HG03442 (cell line): ENCODE results near the gene TMCO1.
"Not testable (repeated sequence)": the region's sequence is repeated elsewhere in the genome, so short reads cannot be mapped to it uniquely, and the experiment has no call there.

Experiments
- ATAC-seq: cut with Tn5 transposase; IDR thresholded peaks from one replicate; pipeline ENCODE4 v1.9.1; 2021; ENCODE audit warnings: mild to moderate bottlenecking, moderate library complexity; ENCODE audit not compliant: unreplicated experiment

The TMCO1 gene

DNA sequence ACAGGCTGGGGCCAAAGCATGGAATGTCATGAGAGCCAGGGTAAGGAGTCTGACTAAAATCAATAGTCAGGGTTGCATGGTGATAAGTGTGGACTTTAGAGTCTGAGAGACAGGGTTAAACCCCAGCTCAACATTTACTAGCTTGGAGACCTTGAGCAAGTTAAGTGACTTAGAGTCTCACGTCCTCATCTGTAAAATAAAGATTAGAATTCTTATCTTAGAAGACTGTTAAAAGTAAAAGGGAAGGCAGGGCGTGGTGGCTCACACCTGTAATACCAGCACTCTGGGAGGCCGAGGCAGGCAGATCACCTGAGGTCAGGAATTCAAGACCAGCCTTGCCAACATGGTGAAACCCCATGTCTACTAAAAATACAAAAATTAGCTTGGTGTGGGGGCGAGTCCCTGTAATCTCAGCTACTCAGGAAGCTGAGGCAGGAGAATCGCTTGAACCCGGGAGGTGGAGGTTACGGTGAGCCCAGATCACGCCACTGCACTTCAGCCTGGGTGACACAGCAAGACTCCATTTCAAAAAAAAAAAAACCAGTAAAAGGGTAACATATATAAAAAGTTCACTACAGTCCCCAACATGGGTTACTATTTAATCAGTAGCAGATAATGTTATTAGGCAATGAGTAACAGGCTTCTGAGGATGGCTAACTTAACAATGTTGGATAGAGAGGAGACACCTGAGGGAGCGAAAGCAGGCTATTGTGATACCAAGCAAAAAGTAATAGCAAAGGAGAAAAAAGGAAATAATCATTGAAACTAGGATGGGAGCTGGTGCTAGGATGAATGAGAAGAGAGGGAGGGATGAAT is 20.8 kb downstream of the TMCO1 start:
- ATAC-seq: no peak

DNA sequence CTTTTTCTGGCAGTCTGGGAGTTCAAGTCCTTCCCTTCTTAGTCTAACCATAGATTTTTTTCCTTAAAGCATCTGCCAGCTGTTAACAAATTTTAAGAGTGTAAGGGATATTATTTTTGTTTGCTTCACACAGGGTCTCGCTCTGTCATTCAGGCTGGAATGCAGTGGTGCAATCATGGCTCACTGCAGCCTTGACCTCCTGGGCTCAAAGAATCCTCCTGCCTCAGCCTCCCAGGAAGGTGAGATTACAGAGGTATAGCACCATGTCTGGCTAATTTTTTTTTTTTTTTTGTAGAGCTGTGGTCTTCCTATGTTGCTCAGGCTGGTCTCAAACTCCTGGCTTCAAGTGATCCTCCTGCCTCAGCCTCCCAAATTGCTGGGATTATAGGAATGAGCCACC is 23.8 kb downstream of the TMCO1 start:
- not testable (repeated sequence) for ATAC-seq

DNA sequence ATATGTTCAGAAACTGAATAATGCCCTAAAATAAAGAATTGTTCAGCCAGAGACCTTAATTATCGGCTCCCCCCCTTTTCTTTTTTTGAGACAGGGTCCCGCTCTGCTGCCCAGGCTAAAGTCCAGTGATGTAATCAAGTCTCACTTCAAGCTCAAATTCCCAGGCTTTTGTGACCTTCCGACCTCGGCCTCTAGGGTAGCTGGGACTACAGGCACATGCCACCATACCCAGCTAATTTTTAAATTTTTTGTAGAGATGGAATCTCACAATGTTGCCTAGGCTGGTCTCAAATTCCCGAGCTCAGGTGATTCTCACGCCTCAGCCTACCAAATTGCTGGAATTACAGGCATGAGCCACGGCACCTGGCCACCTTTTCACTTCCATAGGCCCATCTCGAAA is 26.5 kb downstream of the TMCO1 start:
- no peak for ATAC-seq

DNA sequence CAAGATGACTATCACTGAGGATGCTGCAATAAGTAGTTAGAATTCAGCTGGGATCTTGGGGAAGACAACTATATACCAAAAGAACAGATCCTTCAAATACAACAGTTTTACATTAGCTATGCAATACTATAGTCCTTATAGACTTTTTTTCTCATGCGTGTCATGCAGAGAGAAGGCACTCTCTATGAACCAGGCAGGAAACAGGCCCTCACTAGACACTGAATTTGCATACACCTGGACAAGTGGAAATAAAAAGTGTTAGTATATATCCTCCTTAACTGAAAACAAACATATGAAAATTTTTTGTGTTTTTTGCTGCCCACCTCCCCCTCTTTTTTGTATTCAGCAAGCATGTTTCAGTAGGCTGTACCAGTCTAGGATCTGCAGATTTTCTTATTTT is 29.9 kb downstream of the TMCO1 start:
- peak; percentile 91 for ATAC-seq

DNA sequence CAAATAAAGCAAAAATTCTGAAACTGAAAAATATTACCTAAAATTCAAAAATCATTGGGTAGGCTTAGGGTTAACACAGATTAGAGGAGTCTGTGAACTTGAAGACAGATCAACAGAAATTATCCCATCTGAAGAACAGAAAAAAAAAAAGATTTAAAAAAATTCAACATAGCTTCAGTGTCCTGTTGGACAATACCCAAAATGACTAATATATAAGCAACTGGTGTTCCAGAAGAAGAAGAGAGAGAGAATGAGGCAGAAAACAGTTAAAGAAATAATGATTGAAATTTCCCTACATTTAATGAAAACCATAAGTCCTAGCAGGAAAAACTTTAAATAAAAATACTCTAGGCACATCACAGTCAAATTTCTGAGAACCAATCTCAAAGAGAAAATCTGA is 31.5 kb downstream of the TMCO1 start:
- no peak for ATAC-seq

DNA sequence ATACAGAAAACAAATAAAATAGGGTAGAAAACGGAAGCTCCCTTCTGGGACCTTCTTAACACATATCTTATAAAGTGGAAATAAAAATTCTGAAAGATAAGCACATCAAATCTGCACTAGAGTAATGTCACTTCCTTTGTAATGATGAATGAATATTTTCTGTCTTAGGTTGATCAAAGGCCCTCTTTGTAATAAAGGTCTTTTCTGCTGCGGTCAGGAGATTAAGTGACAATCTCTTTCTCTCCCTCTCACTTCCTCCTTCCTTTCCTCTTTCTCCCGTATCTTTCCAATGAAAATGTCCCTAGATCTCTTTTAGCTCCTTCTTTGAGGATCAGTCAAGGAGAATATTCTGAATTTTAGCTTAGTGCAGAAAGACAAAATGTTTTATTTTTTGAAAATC is 33.8 kb downstream of the TMCO1 start:
- ATAC-seq: no peak

DNA sequence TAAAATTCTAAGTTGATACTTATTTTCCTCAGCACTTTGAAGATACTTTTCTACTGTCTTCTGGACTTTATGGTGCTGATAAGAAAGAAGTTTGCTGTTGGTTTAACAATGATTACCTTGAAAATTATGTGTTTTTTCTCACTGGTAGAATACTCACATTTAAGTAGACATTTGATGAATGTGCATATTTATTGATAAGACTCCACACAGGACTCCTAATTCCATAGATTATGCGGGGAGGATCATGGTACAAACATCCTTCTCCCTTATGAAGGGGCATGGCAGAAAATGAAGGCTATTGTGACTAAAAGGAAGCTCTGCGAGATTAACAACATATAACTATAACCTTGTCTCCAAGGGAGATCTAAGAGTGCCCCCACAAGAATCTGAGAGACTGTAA is 41.8 kb downstream of the TMCO1 start:
- ATAC-seq: no peak

DNA sequence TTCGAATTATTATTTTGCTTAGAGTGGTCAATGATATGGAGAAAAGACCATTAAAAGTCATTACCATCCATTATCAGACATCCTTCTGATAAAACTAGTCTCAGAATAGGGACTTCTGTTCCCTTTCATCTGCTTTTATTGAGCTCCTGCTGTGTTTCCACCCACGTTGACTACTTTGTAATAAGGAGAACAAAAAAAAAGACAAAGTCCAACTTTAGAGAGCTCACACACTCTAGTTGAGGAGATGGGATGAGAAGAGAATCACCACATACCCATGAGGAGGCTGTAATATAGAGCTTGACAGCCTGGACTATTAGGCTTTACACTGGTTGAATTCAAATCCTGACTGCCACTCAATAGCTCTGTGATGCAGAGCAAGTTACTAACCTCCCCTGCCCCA is 42.5 kb downstream of the TMCO1 start:
- ATAC-seq: no peak

DNA sequence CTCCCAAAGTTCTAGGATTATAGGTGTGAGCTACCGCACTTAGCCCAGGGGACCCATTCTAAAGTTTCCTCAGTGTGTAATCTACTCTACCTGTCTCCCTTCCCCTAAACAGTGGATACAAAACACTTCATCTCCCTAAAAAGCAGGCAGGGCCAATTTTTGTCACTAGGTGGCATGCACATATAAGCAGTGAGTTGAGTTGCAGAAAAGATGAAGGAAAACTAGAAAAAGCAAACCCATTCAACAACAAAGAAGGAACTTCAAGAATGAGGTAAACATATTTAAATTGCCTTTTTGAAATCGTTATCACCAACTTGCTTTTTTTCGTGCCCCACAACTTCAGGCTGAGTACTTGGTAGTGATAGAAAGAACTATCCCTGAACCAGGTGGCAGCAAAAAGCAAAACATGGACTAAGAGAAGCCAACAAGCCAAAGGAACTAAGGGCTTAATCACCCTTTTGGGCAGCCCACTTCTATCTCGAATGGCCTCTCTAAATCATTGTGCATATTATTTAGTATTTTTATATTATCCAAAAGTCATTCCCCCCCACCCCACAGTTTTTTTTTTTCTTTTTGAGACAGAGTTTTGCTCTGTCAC is 50.7 kb downstream of the TMCO1 start:
- ATAC-seq: no peak

DNA sequence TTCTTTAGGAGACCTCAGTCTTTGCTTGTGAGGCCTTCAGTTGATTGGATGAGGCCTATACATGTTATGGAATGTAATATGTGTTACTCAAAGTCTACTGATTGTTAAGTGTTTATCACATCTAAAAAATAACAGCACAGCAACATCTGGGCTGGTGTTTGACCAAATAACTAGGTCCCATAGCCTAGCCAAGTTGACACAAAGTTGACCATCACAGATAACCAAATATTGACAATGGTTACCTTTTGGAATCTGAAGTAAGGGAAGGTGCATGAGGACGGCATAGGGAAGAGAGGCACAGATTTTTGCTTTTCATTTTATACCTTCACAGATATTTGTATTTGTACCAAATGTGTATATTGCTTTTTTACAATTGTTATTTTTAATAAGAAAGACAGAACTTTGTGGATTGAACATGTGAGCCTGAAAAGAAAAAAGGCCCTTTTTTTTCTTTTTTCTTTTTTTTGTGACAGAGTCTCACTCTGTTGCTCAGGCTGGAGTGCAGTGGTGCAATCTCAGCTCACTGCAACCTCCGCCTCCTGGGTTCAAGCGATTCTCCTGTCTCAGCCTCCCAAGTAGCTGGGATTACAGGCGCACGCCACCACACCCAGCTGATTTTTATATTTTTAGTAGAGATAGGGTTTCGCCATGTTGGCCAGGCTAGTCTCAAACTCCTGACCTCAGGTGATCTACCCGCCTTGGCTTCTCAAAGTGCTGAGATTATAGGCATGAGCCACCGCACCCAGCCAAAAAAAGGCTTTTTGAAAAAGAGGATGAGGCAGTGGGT is 52.2 kb downstream of the TMCO1 start:
- ATAC-seq: not testable (repeated sequence)

DNA sequence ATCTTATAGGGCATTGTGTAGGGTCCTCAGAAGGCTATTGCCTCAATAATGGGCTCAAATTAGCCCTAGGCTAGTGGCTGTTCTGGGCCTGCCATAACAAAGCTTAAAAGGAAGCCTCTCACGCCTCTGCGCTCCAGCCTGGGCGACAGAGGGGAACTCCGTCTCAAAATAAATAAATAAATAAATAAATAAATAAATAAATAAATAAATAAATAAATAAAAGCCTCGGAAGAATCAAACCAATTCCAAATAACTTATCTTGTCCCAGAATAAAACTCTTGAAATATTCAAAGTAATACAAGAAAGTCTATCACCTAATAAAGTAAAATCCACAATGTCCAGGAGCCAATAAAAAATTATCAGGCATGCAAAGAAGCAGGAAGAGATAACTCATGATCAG is 55.9 kb downstream of the TMCO1 start:
- no peak for ATAC-seq

DNA sequence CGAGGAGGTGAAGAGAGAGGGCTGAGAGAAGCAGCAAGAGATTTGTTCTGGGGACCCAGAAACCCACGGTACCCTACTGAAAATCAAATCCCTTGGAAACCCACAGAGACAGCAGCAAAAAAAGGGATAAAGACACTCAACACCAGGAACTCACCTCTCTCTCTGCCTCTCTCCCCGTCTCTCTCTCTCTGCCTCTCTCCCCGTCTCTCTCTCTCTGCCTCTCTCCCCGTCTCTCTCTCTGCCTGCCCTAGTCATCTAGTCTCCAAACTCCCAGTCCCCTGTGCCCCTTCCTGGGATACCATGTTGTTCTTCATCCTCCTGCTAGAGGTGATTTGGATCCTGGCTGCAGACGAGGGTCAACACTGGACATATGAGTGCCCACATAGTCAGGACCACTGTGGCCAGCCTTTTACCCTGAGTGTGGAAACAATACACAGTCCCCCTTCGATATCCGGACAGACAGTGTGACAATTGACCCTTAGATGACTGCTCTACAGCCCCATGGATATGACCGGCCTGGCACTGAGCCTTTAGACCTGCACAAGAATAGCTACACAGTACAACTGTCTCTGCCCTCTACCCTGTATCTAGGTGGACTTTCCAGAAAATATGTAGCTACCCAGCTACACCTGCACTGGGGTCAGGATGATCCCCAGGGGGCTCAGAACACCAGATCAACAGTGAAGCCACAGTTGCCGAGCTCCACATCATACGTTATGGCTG is 60.5 kb downstream of the TMCO1 start:
- ATAC-seq: no peak

DNA sequence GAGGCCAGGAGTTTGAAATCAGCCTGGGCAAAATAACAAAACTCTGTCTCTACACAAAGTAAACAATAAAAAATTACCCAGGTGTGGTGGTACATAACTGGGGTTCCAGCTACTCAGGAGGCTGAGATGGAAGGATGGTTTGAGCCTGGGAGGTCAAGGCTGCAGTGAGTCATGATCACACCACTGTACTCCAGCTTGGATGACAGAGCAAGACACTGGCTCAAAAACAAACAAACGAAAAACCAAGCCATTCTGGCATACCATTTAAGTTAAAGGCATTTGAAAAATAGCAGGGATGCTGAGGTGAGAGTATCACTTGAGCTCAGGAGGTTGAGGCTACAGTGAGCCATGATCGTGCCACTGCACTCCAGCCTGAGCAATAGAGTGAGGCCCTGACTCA is 65.0 kb downstream of the TMCO1 start:
- no peak for ATAC-seq

DNA sequence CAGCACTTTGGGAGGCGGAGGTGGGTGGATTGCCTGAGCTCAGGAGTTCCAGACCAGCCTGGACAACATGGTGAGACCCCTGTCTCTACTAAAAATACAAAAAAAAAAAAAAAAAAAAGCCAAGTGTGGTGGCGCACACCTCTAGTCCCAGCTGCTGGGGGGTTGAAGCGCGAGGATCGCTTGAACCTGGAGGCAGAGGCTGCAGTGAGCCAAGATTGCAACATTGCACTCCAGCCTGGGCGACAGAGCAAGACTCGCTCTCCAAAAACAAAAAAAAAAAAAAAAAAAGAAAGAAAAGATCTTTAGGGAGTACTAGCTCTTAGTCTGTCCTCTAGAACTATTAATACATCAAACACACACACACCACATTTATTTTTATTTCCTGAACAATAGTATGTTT is 66.7 kb downstream of the TMCO1 start:
- not testable (repeated sequence) for ATAC-seq

DNA sequence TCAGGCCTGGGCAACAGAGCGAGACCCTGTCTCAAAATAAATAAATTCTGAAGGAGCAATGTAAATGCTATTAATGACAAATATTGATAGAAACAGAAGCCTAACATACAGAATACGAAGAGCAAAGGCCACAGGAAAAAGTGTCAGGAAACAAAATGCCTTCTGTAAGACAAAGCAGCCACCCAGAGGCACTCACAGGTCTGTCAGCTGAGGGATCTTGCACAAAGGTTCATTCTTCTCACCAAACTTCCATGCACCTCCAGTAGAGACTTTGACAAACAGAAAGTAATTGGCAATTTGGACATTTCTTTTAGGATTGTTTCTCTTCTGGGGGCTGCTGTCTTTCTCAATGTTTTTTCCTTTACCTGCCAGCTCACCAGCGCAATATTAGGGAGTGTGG is 69.1 kb downstream of the TMCO1 start:
- no peak for ATAC-seq

DNA sequence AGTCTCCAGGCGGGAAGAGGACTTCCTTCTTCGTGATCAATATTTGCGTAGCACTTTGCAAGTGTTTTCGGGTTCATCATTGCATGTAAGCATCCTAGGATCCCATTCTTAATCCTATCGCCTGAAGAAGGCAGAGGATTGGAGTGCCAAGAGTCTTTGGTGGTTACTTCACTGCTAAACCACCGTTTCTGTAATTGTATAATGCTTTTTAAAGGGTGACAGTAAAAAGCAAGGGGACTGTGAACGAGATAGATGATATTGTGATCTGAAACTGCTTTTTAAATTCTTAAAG is 70.0 kb downstream of the TMCO1 start:
- ATAC-seq: no peak

DNA sequence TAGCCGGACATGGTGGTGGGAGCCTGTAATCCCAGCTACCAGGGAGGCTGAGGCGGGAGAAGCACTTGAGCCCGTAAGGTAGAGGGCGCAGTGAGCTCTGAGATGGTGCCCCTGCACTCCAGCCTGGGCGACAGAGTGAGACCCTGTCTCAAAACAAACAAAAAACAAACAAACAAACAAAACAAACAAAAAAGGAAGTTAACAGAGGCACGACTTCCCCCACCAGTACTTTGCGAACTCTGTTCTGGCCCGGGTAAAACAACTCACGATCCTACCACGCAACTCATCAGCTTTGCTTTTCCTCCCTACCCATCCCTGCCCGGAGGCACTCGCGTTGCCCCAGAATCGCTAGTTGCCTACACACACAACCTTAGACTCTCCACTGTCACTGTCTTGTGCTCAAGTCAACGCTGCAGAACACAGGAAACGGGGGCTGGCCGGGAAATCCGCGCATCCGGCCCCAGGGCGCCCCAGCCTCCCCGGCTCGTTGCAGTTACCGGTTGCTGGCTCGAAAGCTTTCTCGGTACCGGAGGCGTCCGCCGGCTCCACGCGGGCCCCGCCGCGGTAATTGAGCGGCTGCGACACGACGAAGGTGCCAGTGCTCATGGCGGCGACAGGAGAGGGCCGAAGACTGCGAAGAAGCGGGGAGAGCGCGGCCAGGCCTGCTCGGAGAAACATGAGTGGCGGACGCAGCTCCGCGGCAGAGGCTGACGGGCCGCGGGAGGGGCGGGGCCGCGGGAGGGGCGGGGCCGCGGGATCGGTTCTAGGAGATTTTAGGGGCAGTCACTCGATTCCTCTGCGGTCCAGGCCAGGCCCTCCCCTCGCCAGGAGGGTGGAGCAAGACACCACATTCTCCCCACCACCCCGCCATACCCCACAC is 70.5 kb downstream of the TMCO1 start, which contains the start of gene ALDH9A1:
Gene ALDH9A1, minus strand, starts transcription at position 682 of the 880 bp plus-strand sequence. Its CDS starts 4 bp downstream, at position 678.
- ATAC-seq: peak; percentile 92

DNA sequence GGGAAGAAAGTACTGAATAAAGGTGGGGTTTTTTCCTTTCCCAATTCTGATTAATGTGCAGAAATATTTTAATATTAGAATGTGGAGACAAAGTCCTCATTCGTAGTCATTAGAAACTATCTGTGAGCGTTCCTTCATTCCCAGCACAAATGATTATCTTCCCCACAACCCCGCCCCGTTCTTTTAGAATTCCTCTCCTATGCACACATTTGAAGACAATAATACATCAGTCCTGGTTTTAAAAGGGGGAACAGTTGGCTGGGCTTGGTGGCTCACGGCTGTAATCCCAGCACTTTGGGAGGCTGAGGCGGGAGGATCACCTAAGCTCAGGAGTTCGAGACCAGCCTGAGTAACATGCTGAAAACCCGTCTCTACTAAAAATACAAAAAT is 71.2 kb downstream of the TMCO1 start:
- no peak for ATAC-seq

DNA sequence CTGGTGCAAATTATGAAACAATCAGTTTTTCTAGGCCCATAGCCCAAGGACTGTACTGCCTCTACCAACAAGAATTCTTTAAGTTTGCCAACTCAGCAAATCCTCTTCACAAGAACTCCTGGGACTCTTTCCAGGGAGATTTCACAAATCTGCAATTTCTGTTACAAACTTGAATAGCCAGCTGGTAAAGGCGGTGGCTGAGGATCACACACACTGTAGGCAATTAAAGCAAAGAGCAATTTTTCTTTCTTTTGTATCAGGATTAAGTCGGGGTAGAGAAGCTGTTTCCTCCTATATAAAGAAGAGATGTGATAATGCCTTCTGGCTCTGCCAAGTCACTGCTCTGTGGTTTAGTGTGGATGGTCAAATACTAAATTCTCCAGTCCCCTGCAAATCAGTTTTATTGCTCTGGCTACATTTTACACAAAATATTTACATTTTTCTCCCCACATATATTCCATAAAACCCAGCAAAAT is 72.0 kb downstream of the TMCO1 start:
- no peak for ATAC-seq

DNA sequence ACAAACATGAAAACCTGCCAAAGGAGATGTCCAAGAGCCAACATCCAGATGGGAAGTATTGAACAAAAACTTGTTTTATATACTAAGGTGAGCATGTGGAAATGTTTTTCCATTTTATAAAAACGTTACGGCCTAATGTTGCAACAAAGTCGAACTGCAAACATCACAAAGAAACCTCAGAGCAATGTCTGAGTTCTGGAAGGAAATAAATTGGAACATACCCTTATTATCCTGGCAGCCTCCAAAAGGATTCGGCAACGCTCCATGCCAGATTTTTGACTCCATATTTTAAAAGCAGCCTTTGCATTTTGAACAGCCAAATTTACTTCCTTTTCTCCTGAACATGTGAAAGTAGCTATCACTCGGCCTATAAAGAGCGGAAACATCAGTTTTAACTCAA is 73.6 kb downstream of the TMCO1 start:
- ATAC-seq: no peak
